A673 (cell line): ENCODE results near the gene EFCAB7.

Experiments used
- EZH2 ChIP-seq: fragments of 200-600 bp; sonication (generic); IDR thresholded peaks from 2 replicates; pipeline ENCODE4 v1.6.1; 2017; ENCODE audit warnings: borderline replicate concordance, low read depth, mild to moderate bottlenecking, mixed read lengths, antibody characterized with exemption, low read length; ENCODE audit not compliant: poor library complexity, severe bottlenecking
- TF ChIP-seq, protein P1 (sequence below): fragments of 300-800, 200-600 bp; sonication (generic); conservative IDR thresholded peaks from 2 replicates; pipeline ENCODE4 v1.5.1; 2017; ENCODE audit warnings: low read depth, mild to moderate bottlenecking, antibody characterized with exemption, low read length, moderate library complexity, mixed read lengths

DNA sequence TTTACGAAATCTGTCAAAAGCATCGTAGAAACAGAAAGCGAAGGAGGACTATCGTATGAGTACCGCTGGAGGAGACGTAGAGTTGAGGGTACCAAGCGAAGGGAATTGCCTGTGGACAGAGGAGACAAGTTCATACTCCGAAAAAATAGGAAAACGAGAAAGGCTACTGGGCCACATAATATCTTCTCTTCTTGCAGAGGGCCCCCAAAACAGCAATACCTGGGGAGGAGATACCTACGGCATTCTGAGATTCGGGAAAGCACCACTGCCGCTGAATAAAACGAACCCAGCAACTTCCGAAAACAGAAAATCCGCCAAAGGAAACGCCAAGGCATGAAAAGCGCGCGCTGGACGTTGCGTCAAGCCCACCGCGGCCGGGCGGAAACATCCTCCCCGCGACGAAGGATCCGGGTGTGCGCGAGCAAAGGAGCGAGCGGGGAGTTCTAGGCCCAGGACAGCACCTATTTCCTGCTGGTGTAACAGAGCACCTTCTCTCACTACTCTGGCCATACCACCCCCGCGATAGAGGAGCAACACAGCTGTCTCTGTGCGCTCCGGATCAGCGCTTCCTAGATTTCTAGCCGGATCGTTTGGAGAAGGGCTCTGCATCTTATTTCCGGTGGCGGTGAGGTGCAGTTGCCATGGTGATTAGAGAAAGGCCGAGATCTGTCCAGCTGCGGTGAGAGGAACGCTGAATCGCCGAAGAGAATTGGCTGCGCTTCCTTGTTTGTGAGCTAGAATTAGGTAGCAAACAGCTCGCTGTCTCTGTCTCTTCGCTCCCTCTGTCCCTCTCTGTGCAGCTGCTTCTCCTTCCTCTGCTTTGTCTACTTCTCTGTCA is at the start of gene EFCAB7, which contains the start of gene ITGB3BP:
- TF ChIP-seq, protein P1, sequence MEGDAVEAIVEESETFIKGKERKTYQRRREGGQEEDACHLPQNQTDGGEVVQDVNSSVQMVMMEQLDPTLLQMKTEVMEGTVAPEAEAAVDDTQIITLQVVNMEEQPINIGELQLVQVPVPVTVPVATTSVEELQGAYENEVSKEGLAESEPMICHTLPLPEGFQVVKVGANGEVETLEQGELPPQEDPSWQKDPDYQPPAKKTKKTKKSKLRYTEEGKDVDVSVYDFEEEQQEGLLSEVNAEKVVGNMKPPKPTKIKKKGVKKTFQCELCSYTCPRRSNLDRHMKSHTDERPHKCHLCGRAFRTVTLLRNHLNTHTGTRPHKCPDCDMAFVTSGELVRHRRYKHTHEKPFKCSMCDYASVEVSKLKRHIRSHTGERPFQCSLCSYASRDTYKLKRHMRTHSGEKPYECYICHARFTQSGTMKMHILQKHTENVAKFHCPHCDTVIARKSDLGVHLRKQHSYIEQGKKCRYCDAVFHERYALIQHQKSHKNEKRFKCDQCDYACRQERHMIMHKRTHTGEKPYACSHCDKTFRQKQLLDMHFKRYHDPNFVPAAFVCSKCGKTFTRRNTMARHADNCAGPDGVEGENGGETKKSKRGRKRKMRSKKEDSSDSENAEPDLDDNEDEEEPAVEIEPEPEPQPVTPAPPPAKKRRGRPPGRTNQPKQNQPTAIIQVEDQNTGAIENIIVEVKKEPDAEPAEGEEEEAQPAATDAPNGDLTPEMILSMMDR, result no peak
- TF ChIP-seq EZH2, result no peak
